OCI-LY1 (cell line): Measurements from ENCODE around the gene FRMD4A.

ENCODE experiments used
- H2AFZ ChIP-seq: fragments of 200-600 bp; sonication (generic), shearing (Covaris generic); 2 replicates; pipeline ENCODE4 v1.6.0; 2014; ENCODE audit warnings: antibody characterized with exemption, mild to moderate bottlenecking, low read length
- H3F3A ChIP-seq: fragments of 200-600 bp; sonication (generic), shearing (Covaris generic); 2 replicates; pipeline ENCODE4 v1.6.0; 2014; ENCODE audit warnings: mild to moderate bottlenecking, antibody characterized with exemption, low read length, moderate library complexity; ENCODE audit not compliant: insufficient read depth
- H3K27ac ChIP-seq: fragments of 200-600 bp; sonication (generic); 2 replicates; pipeline ENCODE4 v1.5.1; 2014; ENCODE audit warnings: low read length, mixed run types, mild to moderate bottlenecking, low read depth; ENCODE audit not compliant: poor library complexity, severe bottlenecking
- H3K27me3 ChIP-seq: fragments of 200-600 bp; sonication (generic); 2 replicates; pipeline ENCODE4 v1.6.0; 2014; ENCODE audit warnings: antibody characterized with exemption, mild to moderate bottlenecking, low read length, moderate library complexity; ENCODE audit not compliant: insufficient read depth
- H3K36me3 ChIP-seq: fragments of 200-600 bp; sonication (generic); 2 replicates; pipeline ENCODE4 v1.6.1; 2014; ENCODE audit warnings: mild to moderate bottlenecking, antibody characterized with exemption, low read length, moderate library complexity, mixed read lengths; ENCODE audit not compliant: insufficient read depth
- H3K4me1 ChIP-seq: fragments of 200-600 bp; sonication (generic); 2 replicates; pipeline ENCODE4 v1.5.1; 2014; ENCODE audit warnings: mild to moderate bottlenecking, low read length, moderate library complexity; ENCODE audit not compliant: insufficient read depth, severe bottlenecking
- H3K4me2 ChIP-seq: fragments of 200-600 bp; sonication (generic), shearing (Covaris generic); 2 replicates; pipeline ENCODE4 v1.6.1; 2014; ENCODE audit warnings: low read length
- H3K4me3 ChIP-seq: fragments of 200-600 bp; sonication (generic); 2 replicates; pipeline ENCODE4 v1.5.1; 2014; ENCODE audit warnings: low read length, low read depth, mild to moderate bottlenecking, mixed read lengths; ENCODE audit not compliant: poor library complexity, severe bottlenecking
- H3K79me2 ChIP-seq: fragments of 200-600 bp; shearing (Covaris generic); 2 replicates; pipeline ENCODE4 v1.6.1; 2016; ENCODE audit warnings: mixed run types, low read length, mixed read lengths; ENCODE audit not compliant: insufficient read depth
- H3K9ac ChIP-seq: fragments of 200-600 bp; sonication (generic), shearing (Covaris generic); 2 replicates; pipeline ENCODE4 v1.6.1; 2014; ENCODE audit warnings: mild to moderate bottlenecking, low read length, mixed read lengths
- H3K9me2 ChIP-seq: fragments of 200-600 bp; sonication (generic), shearing (Covaris generic); 2 replicates; pipeline ENCODE4 v1.6.1; 2014; ENCODE audit warnings: low read depth, mild to moderate bottlenecking, low read length, mixed read lengths
- H3K9me3 ChIP-seq: fragments of 200-600 bp; shearing (Covaris generic); 2 replicates; pipeline ENCODE4 v1.6.1; 2014; ENCODE audit warnings: low read length, mixed read lengths
- H4K20me1 ChIP-seq: fragments of 200-600 bp; sonication (generic), shearing (Covaris generic); 2 replicates; pipeline ENCODE4 v1.6.0; 2016; ENCODE audit warnings: mild to moderate bottlenecking, low read length; ENCODE audit not compliant: insufficient read depth
- CTCF ChIP-seq: fragments of 200-600 bp; sonication (generic), shearing (Covaris generic); IDR thresholded peaks from 2 replicates; pipeline ENCODE4 v1.5.1; 2017; ENCODE audit warnings: mild to moderate bottlenecking, antibody characterized with exemption, low read length, moderate library complexity, mixed read lengths
- EZH2 ChIP-seq: fragments of 200-600 bp; sonication (generic), shearing (Covaris generic); IDR thresholded peaks from 2 replicates; pipeline ENCODE4 v1.8.0; 2017; ENCODE audit warnings: borderline replicate concordance, mixed run types, mild to moderate bottlenecking, antibody characterized with exemption, low read length, moderate library complexity, mixed read lengths

FRMD4A gene

GRCh38 chr10:13628661-13629060 lies 702.1 kb downstream of the FRMD4A start:
- TF ChIP-seq EZH2 (no peak), CTCF (no peak)
- Histone ChIP-seq H2AFZ (no peak overlapping the region), H3K4me2 (no peak overlapping the region), H3F3A (no peaks in the 10 kb centered on the region), H3K27me3 (no peaks in the 10 kb centered on the region), H3K79me2 (no peaks in the 10 kb centered on the region), H3K9me2 (no peaks in the 10 kb centered on the region), H3K36me3 (peaks cover 9% of the 10 kb centered on the region; the same call in 1 of the 2 replicates), H3K27ac (no peak overlapping the region), H3K9ac (no peak overlapping the region), H4K20me1 (no peaks in the 10 kb centered on the region), H3K4me3 (no peak overlapping the region), H3K4me1 (peaks cover 10% of the 10 kb centered on the region), H3K9me3 (no peaks in the 10 kb centered on the region)

- peaks cover 9% of the 10 kb centered on the region; the same call in 1 of the 2 replicates for H3K36me3 ChIP-seq
- no peaks in the 10 kb centered on the region for H3K9me3 ChIP-seq
- no peak overlapping the region for H3K4me3 ChIP-seq
- H3K4me2 ChIP-seq: no peak overlapping the region
- H4K20me1 ChIP-seq: no peaks in the 10 kb centered on the region
- no peak overlapping the region for H3K27ac ChIP-seq
- H3K4me1 ChIP-seq: peaks cover 10% of the 10 kb centered on the region
- H3K79me2 ChIP-seq: no peaks in the 10 kb centered on the region
- no peaks in the 10 kb centered on the region for H3F3A ChIP-seq
- H2AFZ ChIP-seq: no peak overlapping the region
- no peaks in the 10 kb centered on the region for H3K9me2 ChIP-seq
- H3K27me3 ChIP-seq: no peaks in the 10 kb centered on the region
- H3K9ac ChIP-seq: no peak overlapping the region
- TF ChIP-seq CTCF (no peak), EZH2 (no peak)
Observed at GRCh38 chr10:13627459-13628310, 703.0 kb downstream of the FRMD4A start.

GRCh38 chr10:13624630-13625029 lies 706.1 kb downstream of the FRMD4A start:
- Histone ChIP-seq H3K79me2 (no peaks in the 10 kb centered on the region), H3K27ac (no peak overlapping the region), H3K9me3 (no peaks in the 10 kb centered on the region), H3K36me3 (peaks cover 11% of the 10 kb centered on the region; the same call in 1 of the 2 replicates), H3K4me3 (no peak overlapping the region), H3K9me2 (no peaks in the 10 kb centered on the region), H3K27me3 (no peaks in the 10 kb centered on the region), H3K4me1 (no peaks in the 10 kb centered on the region), H3K9ac (no peak overlapping the region), H2AFZ (no peak overlapping the region), H3F3A (no peaks in the 10 kb centered on the region), H3K4me2 (no peak overlapping the region), H4K20me1 (no peaks in the 10 kb centered on the region)
- TF ChIP-seq EZH2: no peak
- TF ChIP-seq CTCF: no peak
